ENCODE data around the gene OTUD5. TPM values are rescaled to one million over a fixed set of nuclear protein-coding genes. Genes with fewer than 3 reads are reported as not detected.

The OTUD5 gene
- total and polyA plus RNA-seq, 2 donors from 2014 or later, result 40.2 to 56.2 TPM

- FAIRE-seq (peak; percentile 98), DNase-seq (peak; percentile 97 to 99 (median 98))
- intact Hi-C loops (cut with DNase I), result no loop called here
- peak overlapping the region; percentile 90 to 94 (median 92) for H3K4me3 ChIP-seq (ENCODE audit: low read length in 3 of 3)
- H3K9ac ChIP-seq (ENCODE audit: low read length in 3 of 3), result peak overlapping the region in 2 of 3 donors; percentile 86
- no peak for TF ChIP-seq CTCF (IDR thresholded peaks at IDR 0.05; ENCODE audit: borderline replicate concordance, extremely low read depth, insufficient read depth)
- H3K9me3 ChIP-seq (ENCODE audit: control insufficient read depth in 2 of 3, insufficient read depth in 1 of 3, low read length in 3 of 3), result no peaks in the 10 kb centered on the region
- H3K36me3 ChIP-seq (ENCODE audit: control insufficient read depth in 2 of 3, insufficient read depth in 3 of 3, low read length in 3 of 3), result peaks cover 0 to 4% (median 0%) of the 10 kb centered on the region in 3 donors
- H3K4me1 ChIP-seq (ENCODE audit: control insufficient read depth in 2 of 3, insufficient read depth in 2 of 3, low read depth in 1 of 3, low read length in 3 of 3), result peaks cover 0 to 25% (median 0%) of the 10 kb centered on the region in 3 donors
- peak overlapping the region; percentile 99 for H3K27ac ChIP-seq (ENCODE audit: low read depth in 2 of 2, low read length in 2 of 2)
- no peaks in the 10 kb centered on the region for H3K27me3 ChIP-seq (ENCODE audit: control insufficient read depth, insufficient read depth, low read length)
Measured at GRCh38 chrX:48957827-48958634, 624 bp upstream of the OTUD5 start.

- intact Hi-C loops (cut with DNase I), result no loop called here
- Histone ChIP-seq H3K4me3 (ENCODE audit: low read length in 3 of 3) (peak overlapping the region; percentile 67 to 79 (median 72)), H3K27ac (ENCODE audit: low read depth in 2 of 2, low read length in 2 of 2) (peak overlapping the region in 1 of 2 donors; percentile 57), H3K4me1 (ENCODE audit: control insufficient read depth in 2 of 3, insufficient read depth in 2 of 3, low read depth in 1 of 3, low read length in 3 of 3) (peaks cover 0 to 28% (median 0%) of the 10 kb centered on the region in 3 donors), H3K9ac (ENCODE audit: low read length in 3 of 3) (peak overlapping the region; percentile 15 to 71 (median 47)), H3K9me3 (ENCODE audit: control insufficient read depth in 2 of 3, insufficient read depth in 1 of 3, low read length in 3 of 3) (no peaks in the 10 kb centered on the region), H3K36me3 (ENCODE audit: control insufficient read depth in 2 of 3, insufficient read depth in 3 of 3, low read length in 3 of 3) (peaks cover 0 to 4% (median 0%) of the 10 kb centered on the region in 3 donors), H3K27me3 (ENCODE audit: control insufficient read depth, insufficient read depth, low read length) (no peaks in the 10 kb centered on the region)
- DNase-seq (peak in 2 of 5 donors; percentile 50 to 82), FAIRE-seq (no peak)
- no peak for TF ChIP-seq CTCF (IDR thresholded peaks at IDR 0.05; ENCODE audit: borderline replicate concordance, extremely low read depth, insufficient read depth)
Measured at GRCh38 chrX:48956728-48957414, 536 bp downstream of the OTUD5 start.

GRCh38 chrX:48948589-48948988 is 8.8 kb downstream of the OTUD5 start:
- Histone ChIP-seq H3K9ac (ENCODE audit: low read length in 3 of 3) (no peak overlapping the region), H3K27me3 (ENCODE audit: control insufficient read depth, insufficient read depth, low read length) (no peaks in the 10 kb centered on the region), H3K9me3 (ENCODE audit: control insufficient read depth in 2 of 3, insufficient read depth in 1 of 3, low read length in 3 of 3) (no peaks in the 10 kb centered on the region), H3K4me3 (ENCODE audit: low read length in 3 of 3) (no peak overlapping the region), H3K36me3 (ENCODE audit: control insufficient read depth in 2 of 3, insufficient read depth in 3 of 3, low read length in 3 of 3) (no peaks in the 10 kb centered on the region), H3K27ac (ENCODE audit: low read depth in 2 of 2, low read length in 2 of 2) (no peak overlapping the region), H3K4me1 (ENCODE audit: control insufficient read depth in 2 of 3, insufficient read depth in 2 of 3, low read depth in 1 of 3, low read length in 3 of 3) (peaks cover 0 to 9% (median 0%) of the 10 kb centered on the region in 3 donors)
- FAIRE-seq, result no peak
- TF ChIP-seq CTCF (IDR thresholded peaks at IDR 0.05; ENCODE audit: borderline replicate concordance, extremely low read depth, insufficient read depth), result no peak
- intact Hi-C loops (cut with DNase I), result no loop called here
- no peak for DNase-seq
